ENCODE measurements around the gene MINDY3.
A peak's percentile ranks its signal among the peaks of the same experiment; 100 is the strongest.
"Not testable (repeated sequence)": the region's sequence is repeated elsewhere in the genome, so short reads cannot be mapped to it uniquely, and the experiment has no call there.

Gene MINDY3

DNA sequence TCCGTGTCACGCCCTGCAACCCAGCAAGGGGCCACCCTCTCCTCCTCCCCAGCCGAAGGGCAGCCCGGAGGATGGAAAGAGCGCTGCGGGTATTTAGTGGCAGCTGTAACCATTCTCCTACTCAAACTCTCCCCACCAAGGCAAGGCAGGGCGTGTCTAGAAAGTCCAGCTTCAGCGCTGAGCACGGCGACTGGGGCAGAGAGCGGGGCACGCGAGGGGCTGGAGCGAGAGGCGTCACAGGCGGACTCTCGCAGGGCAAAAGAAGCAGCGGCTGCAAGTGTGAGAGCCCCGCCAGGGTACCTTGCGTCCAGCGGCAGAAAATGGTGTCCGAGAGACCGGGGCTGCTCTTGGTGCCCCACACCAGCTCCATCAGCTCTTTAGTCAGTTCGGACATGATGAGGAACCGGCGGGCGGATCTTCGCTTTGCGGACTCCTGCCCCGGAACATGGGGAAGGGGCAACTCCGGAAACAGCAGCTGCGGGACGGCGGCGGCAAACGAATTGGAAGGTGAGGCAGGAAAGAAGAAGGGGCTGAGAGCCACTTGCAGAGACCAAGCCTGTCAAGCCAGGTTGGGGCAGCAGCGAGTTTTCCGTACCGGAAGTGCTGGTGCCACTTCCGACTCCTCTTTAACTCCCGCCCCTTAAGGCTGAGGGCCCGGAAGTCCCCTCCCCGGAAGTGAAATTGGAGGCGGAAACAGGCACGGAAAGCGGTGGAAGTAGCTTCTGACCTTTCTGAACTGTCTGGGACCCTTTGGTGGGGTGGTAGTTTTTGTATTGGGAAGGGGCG, at the start of gene MINDY3:
Gene MINDY3 (minus strand): TSS at position 602 of the 786 bp plus-strand sequence. CDS start 208 bp downstream, at position 394.
- peak; percentile 64 for DNase-seq

DNA sequence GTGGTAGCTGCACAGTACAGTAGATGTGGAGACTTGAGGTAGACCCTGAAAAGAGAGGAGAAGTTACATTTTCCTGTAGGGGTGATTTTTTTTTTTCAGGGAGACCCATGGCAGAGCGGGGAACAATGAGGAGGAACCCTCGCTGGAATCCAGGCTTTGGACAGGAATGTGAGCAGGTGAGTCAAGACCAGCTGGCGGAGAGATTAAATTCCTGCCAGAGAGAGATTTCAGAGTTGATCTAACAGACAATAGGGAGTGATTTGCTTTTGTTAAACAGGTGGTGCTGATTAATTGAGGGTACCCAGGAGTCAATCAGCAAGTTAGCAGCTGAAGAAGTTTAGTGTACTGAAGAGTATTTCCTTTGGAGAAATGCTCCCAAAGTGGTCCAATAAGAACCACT, 41.6 kb upstream of the MINDY3 start:
- no peak for DNase-seq

DNA sequence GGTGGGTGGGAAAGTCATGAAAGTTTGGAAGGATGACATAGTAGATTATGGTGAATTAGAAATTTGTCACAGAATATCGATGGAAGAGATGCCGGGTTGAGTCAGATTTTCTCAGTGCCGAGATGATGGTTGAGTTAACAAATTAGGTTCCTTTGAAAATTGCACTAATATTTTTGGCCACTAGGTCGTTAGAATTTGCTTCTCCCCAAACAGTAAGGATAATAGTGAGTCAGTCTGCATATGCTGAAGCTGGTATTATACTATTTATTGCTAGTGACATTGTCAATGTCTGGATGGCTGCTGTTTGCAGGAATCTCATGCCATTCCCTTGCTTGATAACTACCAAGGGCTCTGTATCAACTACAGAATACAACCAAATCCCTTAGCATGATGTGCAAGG, 37.7 kb upstream of the MINDY3 start:
- DNase-seq = no peak

DNA sequence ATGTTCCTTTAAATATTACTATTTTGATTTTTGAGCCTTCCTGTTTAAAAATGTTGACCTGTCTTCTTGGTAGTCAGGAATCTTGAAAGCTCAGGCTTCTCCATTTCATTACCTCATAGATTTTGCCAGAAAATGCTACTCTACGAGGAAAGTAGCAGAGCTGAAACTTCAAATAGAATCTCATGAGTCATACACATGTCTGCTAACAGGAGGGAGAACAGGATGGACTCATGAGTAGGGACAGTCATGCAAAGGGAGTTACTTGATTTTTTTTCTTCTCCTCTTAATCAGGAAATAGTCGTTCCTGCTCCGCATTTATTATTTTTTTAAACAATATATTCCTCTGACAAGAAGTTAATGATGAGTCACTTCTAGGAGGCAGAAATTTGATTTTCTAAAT, 37.0 kb upstream of the MINDY3 start:
- DNase-seq = no peak

DNA sequence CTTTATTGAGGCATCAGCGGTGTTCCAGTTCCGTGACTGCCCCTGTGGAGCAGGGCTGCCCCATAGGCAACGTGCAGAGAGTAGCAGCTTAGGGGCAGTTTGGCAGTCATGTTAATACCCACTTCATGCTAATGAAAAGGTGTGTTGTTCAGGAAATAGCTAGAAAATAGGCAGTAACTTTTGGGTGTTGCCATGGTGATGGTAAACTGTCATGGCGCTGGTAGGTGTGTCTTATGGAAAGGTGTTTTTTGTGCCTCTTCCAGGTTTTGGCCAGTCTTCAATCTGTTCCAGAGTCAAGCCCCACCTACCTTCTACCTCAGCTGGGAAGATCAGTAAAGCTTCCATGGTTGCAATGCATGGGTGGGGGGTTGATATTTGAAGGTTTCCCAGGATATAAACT, 36.3 kb upstream of the MINDY3 start:
- no peak for DNase-seq

DNA sequence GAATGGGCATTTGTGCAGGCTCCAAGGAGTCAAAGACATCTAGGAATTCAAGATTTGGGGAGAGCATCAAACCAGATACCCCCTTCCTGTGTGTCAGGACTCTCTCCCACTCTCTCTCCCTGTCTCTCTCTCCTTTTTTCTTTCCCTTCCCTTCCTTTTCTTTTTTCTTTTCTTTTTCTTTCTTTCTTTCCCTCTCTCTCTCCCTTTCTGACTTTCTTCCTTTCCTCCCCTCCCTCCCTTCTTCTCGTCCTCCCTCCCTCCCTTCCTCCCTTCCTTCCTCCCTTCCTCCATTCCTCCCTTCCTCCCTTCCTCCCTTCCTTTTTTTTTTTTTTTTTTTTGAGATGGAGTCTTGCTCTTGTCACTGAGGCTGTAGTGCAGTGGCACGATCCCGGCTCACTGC, 24.1 kb upstream of the MINDY3 start:
- no peak for DNase-seq

DNA sequence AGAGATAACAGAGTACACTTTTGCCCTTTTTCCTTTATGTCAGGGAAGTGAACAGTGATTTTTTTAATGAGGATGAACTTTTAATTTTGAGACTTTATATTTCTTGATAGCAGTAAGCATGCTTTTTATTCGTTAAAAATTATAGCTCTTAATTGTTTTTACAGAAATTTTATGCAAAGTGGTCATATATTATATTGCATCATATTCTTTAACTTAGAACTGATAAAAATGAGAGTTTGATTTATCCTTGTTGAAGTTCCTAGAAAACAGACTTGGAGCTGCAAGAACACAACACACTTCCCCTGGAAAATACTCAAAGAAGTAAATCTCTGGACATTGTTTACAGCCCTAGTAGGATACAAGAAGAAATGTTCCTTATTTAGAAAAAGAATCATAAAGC, 21.2 kb upstream of the MINDY3 start:
- no peak for DNase-seq

DNA sequence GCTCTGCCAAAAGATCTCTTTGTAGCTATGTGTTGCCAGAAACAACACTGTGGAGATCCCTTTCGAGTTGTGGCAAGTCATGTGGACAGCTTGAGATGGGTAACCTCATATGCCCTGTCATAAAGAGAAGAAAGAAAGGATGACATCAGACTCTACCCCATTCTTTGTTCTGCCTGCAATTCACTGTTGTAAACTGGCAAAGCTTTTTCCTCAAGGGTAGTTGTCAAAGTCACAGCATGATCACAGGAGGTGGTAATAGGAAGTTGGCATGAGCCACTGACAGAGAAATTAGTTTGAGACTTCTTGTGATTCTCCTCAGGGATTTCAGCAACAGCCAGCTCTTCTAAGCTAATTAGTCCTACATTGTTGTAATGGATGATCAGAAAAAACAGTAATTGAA, 19.4 kb upstream of the MINDY3 start:
- DNase-seq = no peak

DNA sequence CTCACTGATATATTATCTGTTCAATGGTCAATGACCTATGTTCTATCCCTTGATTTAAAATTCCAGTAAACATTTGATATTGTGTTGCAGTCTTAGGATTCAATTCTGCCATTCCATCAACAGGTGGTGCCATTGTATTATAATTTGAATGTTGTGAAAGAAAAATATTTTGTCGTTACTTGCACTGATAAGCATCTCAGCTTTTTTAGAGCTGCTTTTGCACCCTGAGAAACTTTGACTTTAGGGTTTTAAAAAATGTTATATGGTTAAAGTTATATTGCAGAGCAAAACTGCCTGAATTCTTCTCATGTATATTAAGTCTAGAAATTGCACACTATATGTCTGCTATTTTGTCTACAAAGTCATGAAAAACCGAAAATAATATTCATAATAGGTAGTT, 18.8 kb upstream of the MINDY3 start:
- DNase-seq = no peak

DNA sequence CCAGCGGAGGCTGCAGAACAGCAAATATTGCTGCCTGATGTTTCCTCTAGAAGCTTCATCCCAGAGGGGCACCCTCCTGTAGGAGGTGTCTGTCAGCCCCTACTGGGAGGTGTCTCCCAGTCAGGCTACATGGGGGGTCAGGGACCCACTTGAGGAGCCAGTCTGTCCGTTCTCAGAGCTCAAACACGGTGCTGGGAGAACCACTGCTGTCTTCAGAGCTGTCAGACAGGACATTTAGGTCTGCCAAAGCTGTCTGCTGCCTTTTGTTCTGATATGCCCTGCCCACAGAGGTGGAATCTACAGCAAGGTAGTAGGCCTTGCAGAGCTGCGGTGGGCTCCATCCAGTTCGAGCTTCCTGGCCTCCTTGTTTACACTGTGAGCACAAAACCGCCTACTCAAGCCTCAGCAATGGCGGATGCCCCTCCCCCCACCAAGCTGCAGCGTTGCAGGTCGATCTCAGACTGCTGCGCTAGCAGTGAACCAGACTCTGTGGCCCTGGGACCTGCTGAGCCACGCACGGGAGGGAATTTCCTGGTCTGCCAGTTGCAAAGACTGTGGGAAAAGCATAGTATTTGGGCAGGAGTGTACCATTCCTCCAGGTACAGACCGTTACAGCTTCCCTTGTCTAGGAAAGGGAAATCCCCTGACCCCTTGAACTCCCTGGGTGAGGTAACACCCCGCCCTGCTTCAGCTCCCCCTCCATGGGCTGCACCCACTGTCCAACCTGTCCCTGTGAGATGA, 17.7 kb upstream of the MINDY3 start:
- no peak for DNase-seq

DNA sequence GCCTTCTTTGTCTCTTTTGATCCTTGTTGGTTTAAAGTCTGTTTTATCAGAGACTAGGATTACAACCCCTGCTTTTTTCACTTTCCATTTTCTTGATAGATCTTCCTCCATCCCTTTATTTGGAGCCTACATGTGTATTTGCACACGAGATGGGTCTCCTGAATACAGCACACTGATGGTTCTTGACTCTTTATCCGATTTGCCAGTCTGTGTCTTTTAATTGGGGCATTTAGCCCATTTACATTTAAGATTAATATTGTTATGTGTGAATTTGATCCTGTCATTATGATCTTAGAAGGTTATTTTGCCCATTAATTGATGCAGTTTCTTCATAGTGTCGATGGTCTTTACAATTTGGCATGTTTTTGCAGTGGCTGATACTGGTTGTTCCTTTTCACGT, 16.0 kb upstream of the MINDY3 start:
- not testable (repeated sequence) for DNase-seq

DNA sequence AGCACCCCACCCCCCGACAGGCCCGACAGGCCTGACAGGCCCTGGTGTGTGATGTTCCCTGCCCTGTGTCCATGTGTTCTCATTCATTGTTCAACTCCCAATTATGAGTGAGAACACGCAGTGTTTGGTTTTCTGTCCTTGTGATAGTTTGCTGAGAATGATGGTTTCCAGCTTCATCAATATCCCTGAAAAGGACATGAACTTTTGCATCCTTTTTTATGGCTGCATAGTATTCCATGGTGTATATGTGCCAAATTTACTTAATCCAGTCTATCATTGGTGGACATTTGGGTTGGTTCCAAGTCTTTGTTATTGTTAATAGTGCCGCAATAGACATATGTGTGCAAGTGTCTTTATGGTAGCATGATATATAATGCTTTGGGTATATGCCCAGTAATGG, 12.3 kb upstream of the MINDY3 start:
- DNase-seq = not testable (repeated sequence)

DNA sequence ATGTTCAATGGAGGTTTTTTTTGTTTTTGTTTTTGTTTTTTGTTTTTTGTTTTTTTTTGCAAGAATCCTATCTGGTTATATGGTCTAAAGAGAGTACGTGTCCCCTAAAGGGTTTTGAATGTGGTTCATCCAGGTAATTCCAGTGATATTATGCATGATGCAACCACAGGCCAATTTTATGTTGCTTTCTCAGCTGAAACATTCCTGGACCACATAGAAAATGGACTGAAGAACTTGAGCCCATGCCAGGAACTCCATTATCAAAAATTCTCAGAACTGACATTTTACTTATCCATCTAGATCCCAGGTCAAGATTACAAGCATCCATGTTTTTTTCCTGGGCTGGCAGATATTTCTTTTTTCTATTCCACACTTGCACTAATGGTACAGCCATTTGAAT, 11.5 kb upstream of the MINDY3 start:
- DNase-seq = no peak

DNA sequence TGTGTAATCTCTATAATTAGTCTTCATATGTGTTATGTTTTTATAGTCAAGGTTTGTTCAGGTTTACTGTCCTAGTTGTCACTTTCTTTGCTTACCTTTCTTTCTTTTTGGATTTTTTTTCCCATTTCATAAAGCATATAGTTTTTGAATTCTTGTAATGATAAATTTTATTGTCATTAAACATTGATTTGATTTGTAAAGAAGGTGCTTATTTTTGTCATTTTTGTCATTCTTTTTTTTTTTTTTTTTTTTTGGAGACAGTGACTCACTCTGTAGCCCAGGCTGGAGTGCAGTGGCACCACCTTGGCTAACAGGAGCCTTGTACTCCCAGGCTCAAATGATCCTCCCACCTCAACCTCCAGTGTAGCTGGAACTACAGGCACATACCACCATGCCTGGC, 9.6 kb upstream of the MINDY3 start:
- DNase-seq = no peak

DNA sequence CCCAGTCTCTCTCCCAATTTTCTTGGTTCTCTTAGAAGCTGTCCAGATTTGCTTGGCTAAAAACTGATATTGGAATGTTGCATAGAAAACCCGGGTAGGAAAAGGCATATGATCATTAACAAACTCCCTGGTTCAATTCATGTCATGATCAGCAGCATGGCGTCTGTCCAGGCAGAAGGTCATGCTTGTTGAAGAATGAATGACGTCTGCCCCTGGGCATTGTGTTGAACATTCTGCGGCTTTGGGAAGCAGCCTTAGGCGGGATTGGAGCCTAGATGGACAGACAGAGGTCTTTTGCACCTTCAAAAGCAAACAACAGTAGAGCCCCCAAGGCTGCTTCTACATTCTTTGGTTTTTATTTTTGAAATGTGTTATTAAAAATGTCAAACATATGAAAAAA, 7.7 kb upstream of the MINDY3 start:
- no peak for DNase-seq

DNA sequence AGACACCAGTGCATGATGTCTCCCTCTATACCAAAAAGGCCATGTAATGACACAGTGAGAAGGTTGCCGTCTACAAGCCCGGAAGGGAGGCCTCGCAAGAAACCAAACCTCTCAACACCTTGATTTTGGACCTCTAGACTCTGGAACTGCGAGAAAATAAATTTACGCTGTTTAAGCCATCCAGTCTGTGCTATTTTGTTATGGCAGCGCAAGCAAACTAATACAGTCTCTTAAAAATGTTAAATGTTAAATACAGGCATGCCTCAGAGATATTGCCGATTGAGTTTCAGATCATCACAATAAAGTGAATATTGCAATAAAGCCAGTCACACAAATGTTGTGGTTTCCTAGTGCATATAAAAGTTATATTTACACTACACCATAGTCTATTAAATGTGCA, 5.0 kb upstream of the MINDY3 start:
- DNase-seq = no peak

DNA sequence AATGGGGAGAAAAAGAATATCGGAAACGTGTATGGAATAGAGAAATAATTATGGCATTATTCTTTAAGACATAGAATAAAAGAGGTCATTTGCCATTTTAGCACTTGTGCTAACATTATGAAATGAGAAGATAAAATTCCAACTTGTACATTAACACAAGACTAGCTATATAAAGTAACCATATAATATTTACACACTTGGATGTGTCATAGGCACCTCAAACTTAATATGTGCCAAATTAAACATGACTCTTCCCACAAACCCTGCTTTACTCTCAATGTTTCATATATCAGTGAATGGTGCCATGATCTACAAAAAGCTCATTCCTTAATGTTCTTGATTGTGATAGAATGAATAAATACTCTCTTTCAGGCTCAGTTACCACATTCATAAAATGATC, 4.1 kb upstream of the MINDY3 start:
- no peak for DNase-seq

DNA sequence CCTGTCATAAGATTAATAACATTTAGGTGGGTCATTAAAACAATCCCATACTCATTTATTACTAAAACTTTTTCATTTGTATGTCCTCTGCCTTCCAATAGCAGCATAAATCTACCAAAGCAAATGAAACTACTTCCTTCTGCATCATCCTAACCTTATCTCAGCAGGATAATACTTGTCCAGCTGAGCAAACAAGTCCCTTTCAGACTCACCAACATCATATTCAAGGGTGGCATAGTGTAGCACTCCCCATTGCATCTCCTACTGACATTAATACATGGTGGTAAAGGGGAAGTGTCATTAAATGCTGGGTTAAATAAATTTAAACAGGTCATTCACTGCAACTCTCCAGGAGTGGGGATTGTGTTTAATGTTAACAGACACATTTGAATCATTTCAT, 3.4 kb upstream of the MINDY3 start:
- no peak for DNase-seq

DNA sequence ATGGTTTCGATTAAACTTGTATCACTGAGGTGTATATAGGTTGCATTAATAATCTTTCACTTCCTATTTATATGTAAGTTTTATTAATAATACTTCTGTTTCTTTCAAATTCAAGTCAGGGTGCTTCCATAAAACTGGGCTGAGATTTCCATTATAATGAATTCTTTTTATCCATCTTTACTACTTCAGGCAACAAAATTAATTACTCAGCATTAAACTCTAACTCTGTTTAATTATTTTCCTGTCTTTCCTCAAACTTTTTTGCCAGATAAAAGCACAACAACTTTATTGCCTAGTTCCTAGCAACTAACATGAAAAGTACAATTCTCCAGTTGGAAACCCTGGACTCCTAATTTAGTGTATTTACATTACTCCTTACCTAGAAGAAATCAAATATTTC, 3.0 kb upstream of the MINDY3 start:
- no peak for DNase-seq

DNA sequence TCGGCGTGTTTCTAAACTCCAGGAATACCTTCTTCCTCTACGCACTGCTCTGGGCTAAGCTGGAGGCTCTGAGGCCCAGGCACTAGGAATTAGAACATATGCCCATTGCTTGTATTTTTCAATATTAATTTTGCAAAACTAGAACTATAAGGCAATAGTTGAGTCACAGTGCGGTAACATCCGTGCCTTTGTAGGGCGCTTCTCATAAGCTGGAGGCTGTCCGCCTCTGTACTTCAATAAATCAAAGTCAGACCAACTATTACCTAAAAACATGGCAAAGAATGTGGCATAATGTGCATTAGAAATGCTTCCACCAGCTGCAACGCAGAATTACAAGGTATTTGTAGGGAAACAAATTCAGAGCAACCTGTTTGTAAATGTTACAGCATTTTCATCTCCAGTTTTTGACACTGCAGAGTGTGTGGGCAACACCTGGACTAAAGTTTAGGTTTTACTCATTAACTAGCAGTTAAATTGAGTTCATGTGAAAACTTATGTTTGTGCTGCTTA, 440 bp upstream of the MINDY3 start:
- DNase-seq = no peak

DNA sequence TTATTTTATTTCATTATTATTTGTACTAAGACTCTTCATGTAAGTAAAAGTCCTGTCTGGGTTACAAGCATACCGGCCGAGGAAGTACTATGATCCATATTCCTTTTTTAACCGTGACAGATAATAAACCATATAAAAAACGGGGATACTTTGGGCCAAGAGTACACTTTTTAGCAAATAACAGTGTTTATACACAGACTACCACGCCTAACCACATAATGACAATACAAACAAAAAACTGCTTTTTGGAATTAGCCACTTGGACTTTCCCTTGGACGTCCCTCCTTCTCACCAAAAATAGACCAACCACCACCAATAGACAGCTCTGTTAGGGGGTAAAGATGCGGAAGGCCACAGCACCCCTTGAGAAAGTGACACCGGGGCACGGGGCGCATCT, 800 bp downstream of the MINDY3 start:
- no peak for DNase-seq

DNA sequence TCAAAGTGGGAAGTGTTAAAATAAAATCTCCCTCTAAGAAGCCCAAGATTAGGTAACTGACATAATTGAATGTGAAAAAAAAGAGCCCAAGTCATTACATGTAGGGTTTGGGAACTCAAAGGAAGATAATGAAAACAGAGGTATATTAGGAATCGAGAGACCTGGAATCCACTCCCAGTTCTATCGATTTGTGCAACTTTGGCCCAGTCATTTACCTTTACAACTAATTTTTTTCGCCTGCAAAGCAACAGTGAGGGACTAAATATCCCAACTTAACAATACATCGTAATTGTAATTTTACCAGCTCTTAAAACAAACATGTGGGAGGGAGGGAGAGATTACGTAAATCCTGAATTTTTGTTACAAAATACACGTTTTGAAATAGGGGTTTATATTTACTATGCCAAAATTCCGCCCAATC, 1.4 kb downstream of the MINDY3 start:
- DNase-seq = no peak

DNA sequence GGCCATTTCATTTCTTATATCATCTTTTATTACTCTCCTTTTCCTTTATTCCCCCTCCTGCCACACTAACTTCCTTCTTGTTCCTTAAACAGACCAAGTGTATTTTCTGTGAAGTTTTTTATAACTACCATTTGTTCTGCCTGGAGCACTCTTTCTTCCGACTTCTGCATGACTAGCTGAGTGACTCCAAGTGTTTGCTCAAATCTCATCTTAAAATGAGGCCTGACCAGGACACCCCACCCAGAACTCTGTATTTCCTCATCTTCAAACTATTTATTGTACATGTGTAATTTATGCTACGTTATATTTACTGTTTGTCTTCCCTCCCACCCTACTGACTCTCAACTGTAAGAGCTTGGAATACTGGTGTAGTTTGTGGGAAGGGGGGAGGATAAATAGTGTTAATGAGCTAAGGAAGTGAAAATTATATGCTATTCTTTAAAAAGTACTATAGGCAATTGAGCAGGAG, 3.2 kb downstream of the MINDY3 start:
- no peak for DNase-seq

DNA sequence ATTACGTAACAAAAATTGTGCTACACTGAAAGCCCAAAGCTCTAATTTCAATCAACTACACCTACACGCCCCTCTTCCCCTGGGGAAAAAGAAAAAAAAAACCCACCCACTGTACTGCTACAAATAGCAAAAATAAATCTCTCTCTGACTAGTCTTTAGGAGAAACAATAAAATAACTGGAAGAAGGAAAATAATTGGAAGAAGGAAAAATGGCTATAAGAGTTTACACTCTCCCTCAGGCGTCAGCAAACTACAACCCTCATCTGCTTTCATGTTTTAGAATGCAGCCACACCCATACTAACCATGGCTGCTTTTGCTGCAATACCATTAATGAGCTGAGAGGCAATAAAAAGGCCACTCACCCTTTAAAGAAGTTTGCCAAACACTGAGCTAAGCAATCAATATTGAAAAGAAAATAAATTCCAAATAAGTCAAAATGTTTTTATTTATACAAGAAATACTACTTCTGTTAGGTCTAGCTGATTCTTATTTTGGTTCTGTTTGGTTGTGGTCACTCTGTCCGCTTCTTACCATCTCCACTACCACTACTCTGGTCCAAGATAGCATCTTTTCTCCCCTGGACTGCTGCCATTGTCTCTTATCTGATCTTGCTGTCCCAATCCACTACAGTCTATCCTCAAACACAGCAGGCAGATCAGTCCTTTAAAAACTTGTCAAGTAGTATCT, 3.8 kb downstream of the MINDY3 start:
- no peak for DNase-seq
